HEK293 (cell line): ENCODE results near the gene LBHD1.
A peak's percentile ranks its signal among the peaks of the same experiment; 100 is the strongest.

Experiments
- CTCF ChIA-PET: fragments of 350-600 bp; formaldehyde crosslinking; extraction: SDS; loops from one replicate; lab custom pipeline; 2021; ENCODE audit warnings: antibody characterized with exemption; lab: Yijun Ruan, JAX
- POLR2A ChIA-PET: fragments of 300-600 bp; formaldehyde crosslinking; extraction: SDS; loops from one replicate; lab custom pipeline; 2020; ENCODE audit warnings: antibody characterized with exemption, inconsistent platforms; lab: Yijun Ruan, JAX
- H3K27ac ChIP-seq: fragments of 200-500 bp; sonication (Bioruptor generic); 2 replicates; pipeline ENCODE4 v1.5.1; 2014; ENCODE audit warnings: low read depth, low read length, control low read depth, inconsistent platforms; ENCODE audit errors: extremely low read depth
- H3K36me3 ChIP-seq, 2 experiments: fragments of 200-500 bp in 1 of 2; sonication (Bioruptor generic) in 1 of 2; 1 replicate in 1 of 2; 2 replicates in 1 of 2; pipeline ENCODE4 v1.5.1; 2014 to 2017; ENCODE audit warnings: inconsistent platforms in 2 of 2, low read length in 2 of 2; ENCODE audit not compliant: control insufficient read depth in 2 of 2, insufficient read depth in 1 of 2
- H3K4me1 ChIP-seq: fragments of 200-500 bp; sonication (Bioruptor generic); 2 replicates; pipeline ENCODE4 v1.5.1; 2014; ENCODE audit warnings: mild to moderate bottlenecking, low read length, inconsistent platforms; ENCODE audit not compliant: control insufficient read depth, insufficient read depth
- H3K4me3 ChIP-seq: 2 replicates; pipeline ENCODE4 v1.5.1; 2011; ENCODE audit warnings: low read depth, mild to moderate bottlenecking, control low read depth, low read length, moderate library complexity
- H3K9me3 ChIP-seq: fragments of 200-500 bp; sonication (Bioruptor generic); 2 replicates; pipeline ENCODE4 v1.5.1; 2014; ENCODE audit warnings: low read depth, low read length, inconsistent platforms; ENCODE audit not compliant: control insufficient read depth, insufficient read depth
- CTCF ChIP-seq: fragments of 450-650 bp; formaldehyde crosslinking; IDR thresholded peaks from 2 replicates; pipeline ENCODE4 v1.5.1; 2016; ENCODE audit warnings: missing biosample characterization, missing genetic modification characterization
- ELK4 ChIP-seq: IDR thresholded peaks from 2 replicates; pipeline ENCODE4 v1.6.1; 2011; ENCODE audit warnings: mild to moderate bottlenecking, low read depth, low read length, borderline replicate concordance
- PRDM1 ChIP-seq: fragments of 450-650 bp; formaldehyde crosslinking; IDR thresholded peaks from 2 replicates; pipeline ENCODE4; 2016; ENCODE audit warnings: missing biosample characterization, missing genetic modification characterization
- SCRT2 ChIP-seq: fragments of 450-650 bp; formaldehyde crosslinking; IDR thresholded peaks from 2 replicates; pipeline ENCODE4 v1.5.1; 2016; ENCODE audit warnings: missing biosample characterization, missing genetic modification characterization
- WT1 ChIP-seq: fragments of 450-650 bp; formaldehyde crosslinking; IDR thresholded peaks from 2 replicates; pipeline ENCODE4 v1.5.1; 2016; ENCODE audit warnings: missing biosample characterization, missing genetic modification characterization
- ZBTB17 ChIP-seq: fragments of 450-650 bp; formaldehyde crosslinking; IDR thresholded peaks from 2 replicates; pipeline ENCODE4 v1.5.1; 2016; ENCODE audit warnings: missing biosample characterization, missing genetic modification characterization
- ZNF138 ChIP-seq: fragments of 450-650 bp; formaldehyde crosslinking; IDR thresholded peaks from 2 replicates; pipeline ENCODE4 v1.5.1; 2016; ENCODE audit warnings: missing biosample characterization, missing genetic modification characterization, borderline replicate concordance
- ZNF157 ChIP-seq: fragments of 450-650 bp; formaldehyde crosslinking; IDR thresholded peaks from 2 replicates; pipeline ENCODE4 v1.5.1; 2016; ENCODE audit warnings: missing biosample characterization, missing genetic modification characterization
- ZNF223 ChIP-seq: fragments of 450-650 bp; formaldehyde crosslinking; IDR thresholded peaks from 2 replicates; pipeline ENCODE4 v1.5.1; 2016; ENCODE audit warnings: missing biosample characterization, missing genetic modification characterization
- ZNF280D ChIP-seq: fragments of 450-650 bp; formaldehyde crosslinking; IDR thresholded peaks from 2 replicates; pipeline ENCODE4 v1.5.1; 2016; ENCODE audit warnings: missing biosample characterization, missing genetic modification characterization
- ZNF324 ChIP-seq: fragments of 450-650 bp; formaldehyde crosslinking; IDR thresholded peaks from 2 replicates; pipeline ENCODE4 v1.5.1; 2016; ENCODE audit warnings: missing biosample characterization, missing genetic modification characterization
- ZNF335 ChIP-seq: fragments of 450-650 bp; formaldehyde crosslinking; conservative IDR thresholded peaks from 2 replicates; pipeline ENCODE4 v1.5.1; 2016; ENCODE audit warnings: missing biosample characterization, missing genetic modification characterization
- ZNF626 ChIP-seq: fragments of 450-650 bp; sonication (Bioruptor Pico); formaldehyde crosslinking; IDR thresholded peaks from 2 replicates; pipeline ENCODE4 v1.5.1; 2018; ENCODE audit warnings: missing biosample characterization, missing genetic modification characterization, inconsistent platforms
- ZNF654 ChIP-seq: fragments of 450-650 bp; formaldehyde crosslinking; IDR thresholded peaks from 2 replicates; pipeline ENCODE4 v1.5.1; 2016; ENCODE audit warnings: low read depth, missing biosample characterization, missing genetic modification characterization
- ZNF704 ChIP-seq: fragments of 450-650 bp; formaldehyde crosslinking; IDR thresholded peaks from 2 replicates; pipeline ENCODE4 v1.5.1; 2016; ENCODE audit warnings: missing biosample characterization, missing genetic modification characterization
- ZSCAN30 ChIP-seq: fragments of 450-650 bp; IDR thresholded peaks from 2 replicates; pipeline ENCODE4 v1.5.1; 2018; ENCODE audit warnings: missing biosample characterization, mild to moderate bottlenecking, missing genetic modification characterization, moderate library complexity
- TF ChIP-seq, protein P1 (sequence below): fragments of 450-650 bp; formaldehyde crosslinking; IDR thresholded peaks from 2 replicates; pipeline ENCODE4 v1.5.1; 2017; ENCODE audit warnings: missing biosample characterization, missing genetic modification characterization
- TF ChIP-seq, protein P2 (sequence below): fragments of 450-650 bp; formaldehyde crosslinking; IDR thresholded peaks from 2 replicates; pipeline ENCODE4 v1.5.1; 2016; ENCODE audit warnings: missing biosample characterization, missing genetic modification characterization, borderline replicate concordance
- TF ChIP-seq, protein P3 (sequence below): fragments of 450-650 bp; formaldehyde crosslinking; IDR thresholded peaks from 2 replicates; pipeline ENCODE4 v1.5.1; 2016; ENCODE audit warnings: missing biosample characterization, missing genetic modification characterization

LBHD1 gene

DNA sequence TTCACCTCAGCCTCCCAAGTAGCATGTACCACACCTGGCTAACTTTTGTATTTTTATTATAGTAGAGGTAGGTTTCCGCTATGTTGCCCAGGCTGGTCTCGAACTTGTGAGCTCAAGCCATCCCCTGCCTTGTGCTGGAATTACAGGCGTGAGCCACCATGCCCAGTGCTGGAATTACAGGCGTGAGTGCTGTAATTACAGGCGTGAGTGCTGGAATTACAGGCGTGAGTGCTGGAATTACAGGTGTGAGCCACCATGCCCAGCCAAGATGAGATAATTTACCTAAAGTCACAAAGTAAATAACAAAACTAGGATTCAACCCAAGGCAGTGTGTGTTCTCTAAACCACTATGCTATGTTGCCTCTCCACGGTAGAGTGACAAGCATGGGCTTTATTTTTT is 10.5 kb upstream of the LBHD1 start:
- ChIA-PET CTCF (interaction anchor here (4.5 kb wide), 1 partner anchor 12 kb away, joined by 46 read pairs; no protein-coding TSS in a partner anchor), POLR2A (interaction anchor here (0.6 to 0.7 kb wide), 2 partner anchors 9 to 12 kb away, joined by 3 to 4 read pairs; no protein-coding TSS in a partner anchor)
- peaks cover 0 to 5% of the 10 kb centered on the region in 2 experiments; a peak in 1 of 3 replicates for H3K36me3 ChIP-seq

DNA sequence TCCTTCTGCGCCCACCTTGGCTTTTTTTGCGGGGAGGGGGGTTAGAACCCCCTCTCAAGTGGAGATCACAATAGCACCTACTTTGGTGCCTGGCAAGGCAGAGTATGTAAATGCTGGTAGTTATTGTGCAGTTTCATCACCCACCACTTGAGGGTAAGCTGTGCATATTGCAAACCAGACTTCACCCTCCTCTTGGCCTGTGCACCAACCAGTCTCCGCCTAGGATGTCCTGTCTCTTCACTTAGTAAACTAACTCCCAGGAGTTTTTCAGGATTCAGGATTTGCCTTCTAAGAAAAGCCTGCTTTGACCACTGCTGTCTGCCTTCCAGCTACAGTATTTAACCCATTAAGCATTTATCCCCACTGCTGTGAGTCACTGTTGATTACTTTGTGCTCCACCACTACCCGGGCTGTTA is 8.8 kb upstream of the LBHD1 start:
- Histone ChIP-seq H3K27ac (0 out of 2 replicates have a peak overlapping the region, but pooled peaks have one; percentile 13), H3K4me1 (peaks cover 8% of the 10 kb centered on the region), H3K36me3 (peaks cover 0 to 20% of the 10 kb centered on the region in 2 experiments; a peak in 1 of 3 replicates), H3K4me3 (no peak overlapping the region), H3K9me3 (no peaks in the 10 kb centered on the region)
- CTCF ChIA-PET = interaction anchor here (0.5 to 4.5 kb wide), 32 partner anchors 9 to 299 kb away, joined by 3 to 46 read pairs (median 3); partner anchors contain the start of genes LBHD1, LRRN4CL, TAF6L and UQCC3
- POLR2A ChIA-PET = interaction anchor here (0.6 to 3.5 kb wide), 15 partner anchors 8 to 256 kb away, joined by 3 to 24 read pairs (median 5); partner anchors contain the start of genes BSCL2, C11orf98, CSKMT and GANAB
- TF ChIP-seq, protein P1, sequence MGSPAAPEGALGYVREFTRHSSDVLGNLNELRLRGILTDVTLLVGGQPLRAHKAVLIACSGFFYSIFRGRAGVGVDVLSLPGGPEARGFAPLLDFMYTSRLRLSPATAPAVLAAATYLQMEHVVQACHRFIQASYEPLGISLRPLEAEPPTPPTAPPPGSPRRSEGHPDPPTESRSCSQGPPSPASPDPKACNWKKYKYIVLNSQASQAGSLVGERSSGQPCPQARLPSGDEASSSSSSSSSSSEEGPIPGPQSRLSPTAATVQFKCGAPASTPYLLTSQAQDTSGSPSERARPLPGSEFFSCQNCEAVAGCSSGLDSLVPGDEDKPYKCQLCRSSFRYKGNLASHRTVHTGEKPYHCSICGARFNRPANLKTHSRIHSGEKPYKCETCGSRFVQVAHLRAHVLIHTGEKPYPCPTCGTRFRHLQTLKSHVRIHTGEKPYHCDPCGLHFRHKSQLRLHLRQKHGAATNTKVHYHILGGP = 0 out of 2 replicates have a peak, but pooled peaks have one; percentile 33
- TF ChIP-seq ZNF223 (no peak), ZNF324 (tag by site-specific recombination) (no peak), WT1 (tag by site-specific recombination) (no peak), ZNF280D (tag by site-specific recombination) (no peak), CTCF (tag by site-specific recombination) (peak; percentile 28; the same call in 1 of the 2 replicates), SCRT2 (no peak), ZNF138 (tag by site-specific recombination) (no peak), ZNF704 (tag by site-specific recombination) (no peak), ZNF626 (no peak), ZNF157 (tag by site-specific recombination) (no peak), ELK4 (no peak), ZNF335 (tag by site-specific recombination) (peak; percentile 5; the same call in 1 of the 2 replicates), ZSCAN30 (tag by site-specific recombination) (no peak), ZNF654 (tag by site-specific recombination) (peak; percentile 65), ZBTB17 (peak; percentile 30; the same call in 1 of the 2 replicates)
- TF ChIP-seq, protein P2, sequence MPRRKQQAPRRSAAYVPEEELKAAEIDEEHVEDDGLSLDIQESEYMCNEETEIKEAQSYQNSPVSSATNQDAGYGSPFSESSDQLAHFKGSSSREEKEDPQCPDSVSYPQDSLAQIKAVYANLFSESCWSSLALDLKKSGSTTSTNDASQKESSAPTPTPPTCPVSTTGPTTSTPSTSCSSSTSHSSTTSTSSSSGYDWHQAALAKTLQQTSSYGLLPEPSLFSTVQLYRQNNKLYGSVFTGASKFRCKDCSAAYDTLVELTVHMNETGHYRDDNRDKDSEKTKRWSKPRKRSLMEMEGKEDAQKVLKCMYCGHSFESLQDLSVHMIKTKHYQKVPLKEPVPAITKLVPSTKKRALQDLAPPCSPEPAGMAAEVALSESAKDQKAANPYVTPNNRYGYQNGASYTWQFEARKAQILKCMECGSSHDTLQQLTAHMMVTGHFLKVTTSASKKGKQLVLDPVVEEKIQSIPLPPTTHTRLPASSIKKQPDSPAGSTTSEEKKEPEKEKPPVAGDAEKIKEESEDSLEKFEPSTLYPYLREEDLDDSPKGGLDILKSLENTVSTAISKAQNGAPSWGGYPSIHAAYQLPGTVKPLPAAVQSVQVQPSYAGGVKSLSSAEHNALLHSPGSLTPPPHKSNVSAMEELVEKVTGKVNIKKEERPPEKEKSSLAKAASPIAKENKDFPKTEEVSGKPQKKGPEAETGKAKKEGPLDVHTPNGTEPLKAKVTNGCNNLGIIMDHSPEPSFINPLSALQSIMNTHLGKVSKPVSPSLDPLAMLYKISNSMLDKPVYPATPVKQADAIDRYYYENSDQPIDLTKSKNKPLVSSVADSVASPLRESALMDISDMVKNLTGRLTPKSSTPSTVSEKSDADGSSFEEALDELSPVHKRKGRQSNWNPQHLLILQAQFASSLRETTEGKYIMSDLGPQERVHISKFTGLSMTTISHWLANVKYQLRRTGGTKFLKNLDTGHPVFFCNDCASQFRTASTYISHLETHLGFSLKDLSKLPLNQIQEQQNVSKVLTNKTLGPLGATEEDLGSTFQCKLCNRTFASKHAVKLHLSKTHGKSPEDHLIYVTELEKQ (tag by site-specific recombination) = no peak

More for the DNA sequence above, 10.5 kb upstream of the LBHD1 start:
- H3K27ac ChIP-seq = no peak overlapping the region
- no peak overlapping the region for H3K4me3 ChIP-seq
- TF ChIP-seq PRDM1 (tag by site-specific recombination) = no peak
- TF ChIP-seq, protein P3, sequence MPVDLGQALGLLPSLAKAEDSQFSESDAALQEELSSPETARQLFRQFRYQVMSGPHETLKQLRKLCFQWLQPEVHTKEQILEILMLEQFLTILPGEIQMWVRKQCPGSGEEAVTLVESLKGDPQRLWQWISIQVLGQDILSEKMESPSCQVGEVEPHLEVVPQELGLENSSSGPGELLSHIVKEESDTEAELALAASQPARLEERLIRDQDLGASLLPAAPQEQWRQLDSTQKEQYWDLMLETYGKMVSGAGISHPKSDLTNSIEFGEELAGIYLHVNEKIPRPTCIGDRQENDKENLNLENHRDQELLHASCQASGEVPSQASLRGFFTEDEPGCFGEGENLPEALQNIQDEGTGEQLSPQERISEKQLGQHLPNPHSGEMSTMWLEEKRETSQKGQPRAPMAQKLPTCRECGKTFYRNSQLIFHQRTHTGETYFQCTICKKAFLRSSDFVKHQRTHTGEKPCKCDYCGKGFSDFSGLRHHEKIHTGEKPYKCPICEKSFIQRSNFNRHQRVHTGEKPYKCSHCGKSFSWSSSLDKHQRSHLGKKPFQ (tag by site-specific recombination) = peak; percentile 62; the same call in 1 of the 2 replicates
- peaks cover 6% of the 10 kb centered on the region for H3K4me1 ChIP-seq
- no peaks in the 10 kb centered on the region for H3K9me3 ChIP-seq
